Nephron progenitor cell (in vitro differentiated cells): Measurements from ENCODE around the gene ALPG.
"Not testable (repeated sequence)": the region's sequence is repeated elsewhere in the genome, so short reads cannot be mapped to it uniquely, and the experiment has no call there.

ENCODE experiments used
- DNase-seq: peaks from one replicate; pipeline ENCODE4 v3.0.0; 2021
- H3K27ac Mint-ChIP-seq: 2 replicates; pipeline ENCODE4 v1.8.0; 2021; ENCODE audit warnings: mild to moderate bottlenecking, moderate library complexity, mixed read lengths
- H3K27me3 Mint-ChIP-seq: 2 replicates; pipeline ENCODE4 v1.8.0; 2021; ENCODE audit warnings: mild to moderate bottlenecking, low read depth, mixed read lengths; ENCODE audit not compliant: poor library complexity
- H3K36me3 Mint-ChIP-seq: 2 replicates; pipeline ENCODE4 v1.8.0; 2021; ENCODE audit warnings: low read depth, mixed read lengths
- H3K4me1 Mint-ChIP-seq: 2 replicates; pipeline ENCODE4 v1.8.0; 2021; ENCODE audit warnings: mixed read lengths
- H3K4me3 Mint-ChIP-seq: 2 replicates; pipeline ENCODE4 v1.8.0; 2021; ENCODE audit warnings: mild to moderate bottlenecking, moderate library complexity, mixed read lengths
- H3K9me3 Mint-ChIP-seq: 2 replicates; pipeline ENCODE4 v1.8.0; 2021; ENCODE audit warnings: mild to moderate bottlenecking, moderate library complexity, mixed read lengths
- CTCF ChIP-seq: fragments of 200-600 bp; sonication (generic); IDR thresholded peaks from 2 replicates; pipeline ENCODE4 v1.5.0; 2021; ENCODE audit warnings: antibody characterized with exemption

ALPG gene

GRCh38 chr2:232444409-232445148 lies 37.9 kb downstream of the ALPG start:
- Mint-ChIP-seq H3K27me3 (peaks cover 34% of the 10 kb centered on the region), H3K4me3 (no peak overlapping the region), H3K27ac (no peak overlapping the region), H3K9me3 (no peaks in the 10 kb centered on the region), H3K36me3 (no peaks in the 10 kb centered on the region), H3K4me1 (peaks cover 31% of the 10 kb centered on the region)
- peak; percentile 56 for DNase-seq
- TF ChIP-seq CTCF: peak; percentile 53

GRCh38 chr2:232445149-232445885 lies 38.7 kb downstream of the ALPG start:
- H3K27ac Mint-ChIP-seq, H3K4me3 Mint-ChIP-seq, H3K9me3 Mint-ChIP-seq, H3K36me3 Mint-ChIP-seq, DNase-seq: not testable (repeated sequence)
- peaks cover 30% of the 10 kb centered on the region for H3K27me3 Mint-ChIP-seq
- peaks cover 31% of the 10 kb centered on the region for H3K4me1 Mint-ChIP-seq

GRCh38 chr2:232446266-232446777 lies 39.7 kb downstream of the ALPG start:
- H3K4me3 Mint-ChIP-seq: not testable (repeated sequence)

GRCh38 chr2:232447091-232447620 lies 40.5 kb downstream of the ALPG start:
- Mint-ChIP-seq H3K27me3 (peaks cover 21% of the 10 kb centered on the region), H3K4me1 (peaks cover 27% of the 10 kb centered on the region), H3K27ac (no peak overlapping the region), H3K9me3 (no peaks in the 10 kb centered on the region), H3K36me3 (no peaks in the 10 kb centered on the region), H3K4me3 (no peak overlapping the region)
- no peak for TF ChIP-seq CTCF
- no peak for DNase-seq

More at GRCh38 chr2:232446266-232446777, 39.7 kb downstream of the ALPG start:
- Mint-ChIP-seq H3K27me3 (peaks cover 26% of the 10 kb centered on the region), H3K4me1 (peaks cover 27% of the 10 kb centered on the region)
- H3K36me3 Mint-ChIP-seq, DNase-seq, H3K9me3 Mint-ChIP-seq, H3K27ac Mint-ChIP-seq: not testable (repeated sequence)
- TF ChIP-seq CTCF: peak; percentile 47

GRCh38 chr2:232447638-232448303 lies 41.1 kb downstream of the ALPG start:
- H3K4me3 Mint-ChIP-seq: no peak overlapping the region
- DNase-seq: no peak
- no peak for TF ChIP-seq CTCF
- no peaks in the 10 kb centered on the region for H3K9me3 Mint-ChIP-seq
- H3K4me1 Mint-ChIP-seq: peaks cover 30% of the 10 kb centered on the region
- no peaks in the 10 kb centered on the region for H3K36me3 Mint-ChIP-seq
- no peak overlapping the region for H3K27ac Mint-ChIP-seq
- peaks cover 21% of the 10 kb centered on the region for H3K27me3 Mint-ChIP-seq

GRCh38 chr2:232448304-232448690 lies 41.7 kb downstream of the ALPG start:
- no peaks in the 10 kb centered on the region for H3K9me3 Mint-ChIP-seq
- no peaks in the 10 kb centered on the region for H3K36me3 Mint-ChIP-seq
- H3K27me3 Mint-ChIP-seq: peaks cover 21% of the 10 kb centered on the region
- H3K4me1 Mint-ChIP-seq: peaks cover 35% of the 10 kb centered on the region
- H3K27ac Mint-ChIP-seq: no peak overlapping the region
- TF ChIP-seq CTCF: no peak
- H3K4me3 Mint-ChIP-seq: no peak overlapping the region
- no peak for DNase-seq
